Thyroid gland (tissue), 4 donors: ENCODE data around the gene UGT8. TPM values are rescaled to one million over a fixed set of nuclear protein-coding genes. Genes with fewer than 3 reads are reported as not detected.
"Not testable (repeated sequence)": the region's sequence is repeated elsewhere in the genome, so short reads cannot be mapped to it uniquely, and the experiment has no call there.

Source experiments
- DNase-seq, 2 donors: peaks; one replicate each; pipeline ENCODE4 v3.0.0-alpha.2; 2019
- H3K27ac ChIP-seq, 3 donors: fragments of 200-600 bp; sonication (generic); 1 replicate in 2 of 3; 2 replicates in 1 of 3; pipeline ENCODE4 v1.5.1; 2016 to 2019; ENCODE audit warnings: mild to moderate bottlenecking in 1 of 3, moderate library complexity in 1 of 3
- H3K27me3 ChIP-seq: fragments of 200-600 bp; sonication (generic); one replicate; pipeline ENCODE4 v1.5.1; 2019
- H3K36me3 ChIP-seq, 2 donors: fragments of 200-600 bp; sonication (generic); one replicate each; pipeline ENCODE4 v1.5.1; 2016 to 2019
- H3K4me1 ChIP-seq, 2 donors: fragments of 200-600 bp; sonication (generic); one replicate each; pipeline ENCODE4 v1.5.1; 2017 to 2019
- H3K4me3 ChIP-seq, 3 donors: fragments of 200-600 bp; sonication (generic); replicated peaks in 1 of 3; 1 replicate in 2 of 3; 2 replicates in 1 of 3; pipeline ENCODE4 v1.5.1; 2016; ENCODE audit warnings: mild to moderate bottlenecking in 1 of 3
- H3K9me3 ChIP-seq: fragments of 200-600 bp; sonication (generic); one replicate; pipeline ENCODE4 v1.5.1; 2017
- CTCF ChIP-seq, 6 experiments: fragments of 200-600 bp in 3 of 6; fragments of 450-650 bp in 3 of 6; sonication (generic) in 3 of 6; IDR thresholded peaks; one replicate each; pipeline ENCODE4 v1.5.1; 2016 to 2019; ENCODE audit warnings: antibody characterized with exemption in 6 of 6, mild to moderate bottlenecking in 2 of 6, inconsistent platforms in 1 of 6, moderate library complexity in 1 of 6
- POLR2A ChIP-seq, 2 donors: fragments of 450-650 bp; IDR thresholded peaks; one replicate each; pipeline ENCODE4 v1.6.1; 2017; ENCODE audit warnings: antibody characterized with exemption in 2 of 2, mild to moderate bottlenecking in 2 of 2, moderate library complexity in 1 of 2
- WGBS, 2 donors: methylation state at CpG; one replicate each; pipeline ENCODE4 v1.1.5; 2017; 5-methylcytosine and 5-hydroxymethylcytosine counted together
- intact Hi-C: fragments of 100-400 bp; cut with DNase I; formaldehyde crosslinking; loops from one replicate; pipeline ENCODE4 v1.15.1; 2023
- total RNA-seq, 4 donors: library from RNA; depleted of rRNA; stranded (reverse); fragments of >200 nt; gene quantifications; one replicate each; pipeline ENCODE4 v1.2.3, GENCODE V29; 2016

UGT8 gene
- total RNA-seq, 4 donors from 2014 or later: 7.8 to 21.0 (median 13.6) TPM

- intact Hi-C loops: no loop called here
- no peak overlapping the region for H3K27ac ChIP-seq
- TF ChIP-seq POLR2A (IDR thresholded peaks at IDR 0.05) (no peak), CTCF (IDR thresholded peaks at IDR 0.05) (no peak)
- 34 to 39% methylated on average over 2 of the region's 2 CpGs for WGBS, 2 donors
- H3K9me3 ChIP-seq: no peaks in the 10 kb centered on the region
- H3K36me3 ChIP-seq: no peaks in the 10 kb centered on the region
- H3K4me3 ChIP-seq: no peak overlapping the region
- peaks cover 6 to 9% of the 10 kb centered on the region in 2 donors for H3K4me1 ChIP-seq
- no peaks in the 10 kb centered on the region for H3K27me3 ChIP-seq
- peak in 1 of 2 donors; percentile 2 for DNase-seq
These were observed 36.3 kb upstream of the UGT8 start for GRCh38 chr4:114562176-114562904.

- peaks cover 6 to 9% of the 10 kb centered on the region in 2 donors for H3K4me1 ChIP-seq
- TF ChIP-seq POLR2A (IDR thresholded peaks at IDR 0.05) (no peak), CTCF (IDR thresholded peaks at IDR 0.05) (no peak)
- no peaks in the 10 kb centered on the region for H3K9me3 ChIP-seq
- no peak for DNase-seq
- no peaks in the 10 kb centered on the region for H3K36me3 ChIP-seq
- 60 to 62% methylated on average over 5 of the region's 5 CpGs for WGBS, 2 donors
- no peak overlapping the region for H3K27ac ChIP-seq
- intact Hi-C loops: no loop called here
- H3K27me3 ChIP-seq: no peaks in the 10 kb centered on the region
- no peak overlapping the region for H3K4me3 ChIP-seq
These were observed 34.9 kb upstream of the UGT8 start for GRCh38 chr4:114563536-114564315.

GRCh38 chr4:114577386-114577785 lies 21.2 kb upstream of the UGT8 start:
- Histone ChIP-seq H3K4me3 (no peak overlapping the region), H3K27ac (no peak overlapping the region), H3K27me3 (no peaks in the 10 kb centered on the region), H3K36me3 (no peaks in the 10 kb centered on the region), H3K9me3 (no peaks in the 10 kb centered on the region), H3K4me1 (no peaks in the 10 kb centered on the region)
- TF ChIP-seq CTCF (IDR thresholded peaks at IDR 0.05) (no peak), POLR2A (IDR thresholded peaks at IDR 0.05) (no peak)
- 87 to 96% methylated on average over 2 of the region's 2 CpGs for WGBS, 2 donors
- intact Hi-C loops: no loop called here
- no peak for DNase-seq

GRCh38 chr4:114582621-114583020 lies 16.0 kb upstream of the UGT8 start:
- Histone ChIP-seq H3K27ac (no peak overlapping the region), H3K4me1 (no peaks in the 10 kb centered on the region), H3K27me3 (no peaks in the 10 kb centered on the region), H3K4me3 (no peak overlapping the region), H3K9me3 (no peaks in the 10 kb centered on the region), H3K36me3 (no peaks in the 10 kb centered on the region)
- 81 to 97% methylated on average over 1 of the region's 1 CpG for WGBS, 2 donors
- intact Hi-C loops: no loop called here
- no peak for DNase-seq
- TF ChIP-seq POLR2A (IDR thresholded peaks at IDR 0.05) (no peak), CTCF (IDR thresholded peaks at IDR 0.05) (no peak)

GRCh38 chr4:114588305-114588704 lies 10.3 kb upstream of the UGT8 start:
- 69 to 73% methylated on average over 6 of the region's 6 CpGs for WGBS, 2 donors
- intact Hi-C loops: no loop called here
- H3K4me1 ChIP-seq: no peaks in the 10 kb centered on the region
- H3K4me3 ChIP-seq: no peak overlapping the region
- no peak for TF ChIP-seq POLR2A (IDR thresholded peaks at IDR 0.05)
- no peak for TF ChIP-seq CTCF (IDR thresholded peaks at IDR 0.05)
- H3K27ac ChIP-seq: no peak overlapping the region
- no peak for DNase-seq
- H3K36me3 ChIP-seq: no peaks in the 10 kb centered on the region
- no peaks in the 10 kb centered on the region for H3K9me3 ChIP-seq
- H3K27me3 ChIP-seq: no peaks in the 10 kb centered on the region

- H3K27me3 ChIP-seq, H3K27ac ChIP-seq, H3K4me3 ChIP-seq, H3K4me1 ChIP-seq, intact Hi-C loops, DNase-seq, H3K9me3 ChIP-seq, H3K36me3 ChIP-seq: not testable (repeated sequence)
- WGBS, 2 donors: 95 to 100% methylated on average over 1 of the region's 1 CpG
These were observed 8.2 kb upstream of the UGT8 start for GRCh38 chr4:114590360-114590759.
